PC-3 (cell line): ENCODE measurements around the gene CISTR.

Source experiments
- CTCF ChIP-seq: fragments of 300-600 bp; sonication (generic); conservative IDR thresholded peaks from 2 replicates; pipeline ENCODE4 v1.5.1; 2017; ENCODE audit warnings: antibody characterized with exemption, low read depth, mild to moderate bottlenecking, low read length
- EZH2 ChIP-seq: fragments of 300-600 bp; sonication (generic); IDR thresholded peaks from one replicate; pipeline ENCODE4 v1.6.1; 2017; ENCODE audit warnings: antibody characterized with exemption, mild to moderate bottlenecking, low read length; ENCODE audit not compliant: unreplicated experiment
- EZH2phosphoT487 ChIP-seq: fragments of 300-600 bp; sonication (generic); IDR thresholded peaks from 2 replicates; pipeline ENCODE4 v1.6.1; 2018; ENCODE audit warnings: mild to moderate bottlenecking, antibody characterized with exemption, low read length, borderline replicate concordance

GRCh38 chr12:53782093-53782703 lies 30.4 kb upstream of the CISTR start:
- TF ChIP-seq EZH2 (no peak), CTCF (no peak), EZH2phosphoT487 (no peak)
